Measurements from ENCODE around the gene NCOA1. TPM values are rescaled to one million over a fixed set of nuclear protein-coding genes. Genes with fewer than 3 reads are reported as not detected.
A peak's percentile ranks its signal among the peaks of the same experiment; 100 is the strongest.

Gene NCOA1
- total RNA-seq, 2 experiments from 2014 or later = 35.5 to 40.6 TPM

GRCh38 chr2:24792542-24792873 is 301.5 kb downstream of the NCOA1 start:
- intact Hi-C loops (cut with DNase I, micrococcal nuclease) = loop anchor here (2.0 to 10.0 kb wide), 8 partner anchors 34 to 1082 kb away; partner anchors contain the start of genes ASXL2 (in 1 of the 2), ATAD2B (in 1 of the 2), ITSN2 (in 1 of the 2) and NCOA1 (in 1 of the 2)
- no peaks in the 10 kb centered on the region for H3K27me3 ChIP-seq (ENCODE audit: control insufficient read depth in 1 of 2, insufficient read depth in 2 of 2, low read length in 2 of 2)
- Mint-ChIP-seq H3K27ac (peak overlapping the region; percentile 99), H3K36me3 (ENCODE audit: low read depth) (peaks cover 24% of the 10 kb centered on the region), H3K4me3 (peak overlapping the region; percentile 97), H3K9me3 (no peaks in the 10 kb centered on the region), H3K27me3 (no peaks in the 10 kb centered on the region), H3K4me1 (ENCODE audit: low read depth) (peaks cover 21% of the 10 kb centered on the region)
- no peaks in the 10 kb centered on the region for H3K9me3 ChIP-seq (ENCODE audit: control insufficient read depth in 1 of 2, insufficient read depth in 1 of 2, low read length in 2 of 2)
- peak overlapping the region; percentile 95 to 97 for H3K27ac ChIP-seq (ENCODE audit: low read depth in 1 of 2, low read length in 2 of 2)
- ChIA-PET POLR2A (interaction anchor here (0.8 to 1.8 kb wide), 13 partner anchors 9 to 865 kb away, joined by 3 to 17 read pairs (median 3); partner anchors contain the start of genes ADCY3, ATAD2B, ITSN2 and NCOA1), CTCF (interaction anchor here (0.8 to 2.0 kb wide), 3 partner anchors 35 to 865 kb away, joined by 3 to 8 read pairs (median 3); partner anchors contain the start of gene ATAD2B)
- DNase-seq = no peak
- peaks cover 13% of the 10 kb centered on the region for H3K4me1 ChIP-seq (ENCODE audit: insufficient read depth, low read length)
- no peak for TF ChIP-seq CTCF (IDR thresholded peaks at IDR 0.05)
- ATAC-seq (ENCODE audit: poor library complexity) = no peak
- no peaks in the 10 kb centered on the region for H3K36me3 ChIP-seq (ENCODE audit: insufficient read depth, low read length)
- peak overlapping the region; percentile 88 for H3K4me3 ChIP-seq (ENCODE audit: low read length)

GRCh38 chr2:24792874-24793760 is 302.1 kb downstream of the NCOA1 start, which contains the start of the genes CENPO and PTRHD1:
CENPO (plus strand) TSS chr2:24793425; CDS start chr2:24793920, 495 bp downstream.
PTRHD1 (minus strand) TSS chr2:24793391; CDS start chr2:24793377, 14 bp downstream.
- TF ChIP-seq CTCF (IDR thresholded peaks at IDR 0.05) = peak; percentile 60
- Histone ChIP-seq H3K4me3 (ENCODE audit: low read length) (peak within 1 kb of the TSS; percentile 88), H3K36me3 (ENCODE audit: insufficient read depth, low read length) (no peaks in the 10 kb centered on the region), H3K27me3 (ENCODE audit: control insufficient read depth in 1 of 2, insufficient read depth in 2 of 2, low read length in 2 of 2) (no peaks in the 10 kb centered on the region), H3K4me1 (ENCODE audit: insufficient read depth, low read length) (peaks cover 13% of the 10 kb centered on the region), H3K9me3 (ENCODE audit: control insufficient read depth in 1 of 2, insufficient read depth in 1 of 2, low read length in 2 of 2) (no peaks in the 10 kb centered on the region), H3K27ac (ENCODE audit: low read depth in 1 of 2, low read length in 2 of 2) (peak within 1 kb of the TSS; percentile 95 to 97)
- H3K36me3 Mint-ChIP-seq (ENCODE audit: low read depth) = peaks cover 27% of the 10 kb centered on the region
- ChIA-PET POLR2A (interaction anchor here (0.8 to 1.8 kb wide), 14 partner anchors 10 to 866 kb away, joined by 3 to 17 read pairs (median 3); partner anchors contain the start of genes ADCY3, ATAD2B, ITSN2 and NCOA1), CTCF (interaction anchor here (0.6 to 2.0 kb wide), 4 partner anchors 35 to 866 kb away, joined by 3 to 8 read pairs (median 3); partner anchors contain the start of gene ATAD2B)
- peak within 1 kb of the TSS; percentile 97 for H3K4me3 Mint-ChIP-seq
- ATAC-seq (ENCODE audit: poor library complexity) (peak; percentile 96), DNase-seq (peak; percentile 91 to 97 (median 93))
- no peaks in the 10 kb centered on the region for H3K27me3 Mint-ChIP-seq
- H3K4me1 Mint-ChIP-seq (ENCODE audit: low read depth) = peaks cover 21% of the 10 kb centered on the region
- intact Hi-C loops (cut with DNase I, micrococcal nuclease) = loop anchor here (2.0 to 10.0 kb wide), 8 partner anchors 34 to 1082 kb away; partner anchors contain the start of genes ASXL2 (in 1 of the 2), ATAD2B (in 1 of the 2), ITSN2 (in 1 of the 2) and NCOA1 (in 1 of the 2)
- peak within 1 kb of the TSS; percentile 99 for H3K27ac Mint-ChIP-seq
- H3K9me3 Mint-ChIP-seq = no peaks in the 10 kb centered on the region

GRCh38 chr2:24793761-24794435 is 302.8 kb downstream of the NCOA1 start:
- H3K9me3 Mint-ChIP-seq = no peaks in the 10 kb centered on the region
- H3K4me1 Mint-ChIP-seq (ENCODE audit: low read depth) = peaks cover 21% of the 10 kb centered on the region
- peaks cover 13% of the 10 kb centered on the region for H3K4me1 ChIP-seq (ENCODE audit: insufficient read depth, low read length)
- POLR2A ChIA-PET = interaction anchor here (1.0 to 1.8 kb wide), 8 partner anchors 10 to 867 kb away, joined by 3 to 17 read pairs (median 4); partner anchors contain the start of genes ATAD2B, ITSN2 and SF3B6
- CTCF ChIA-PET = interaction anchor here (0.6 to 2.0 kb wide), 2 partner anchors 34 kb away, joined by 3 to 8 read pairs; no protein-coding TSS in a partner anchor
- no peak for TF ChIP-seq CTCF (IDR thresholded peaks at IDR 0.05)
- no peaks in the 10 kb centered on the region for H3K27me3 Mint-ChIP-seq
- intact Hi-C loops (cut with DNase I, micrococcal nuclease) = loop anchor here (2.0 to 10.0 kb wide), 10 partner anchors 33 to 1081 kb away; partner anchors contain the start of genes ASXL2 (in 1 of the 2), ATAD2B (in 1 of the 2), EFR3B (in 1 of the 2) and ITSN2 (in 1 of the 2)
- no peaks in the 10 kb centered on the region for H3K27me3 ChIP-seq (ENCODE audit: control insufficient read depth in 1 of 2, insufficient read depth in 2 of 2, low read length in 2 of 2)
- peak overlapping the region; percentile 88 for H3K4me3 ChIP-seq (ENCODE audit: low read length)
- H3K4me3 Mint-ChIP-seq = peak overlapping the region; percentile 97
- H3K9me3 ChIP-seq (ENCODE audit: control insufficient read depth in 1 of 2, insufficient read depth in 1 of 2, low read length in 2 of 2) = no peaks in the 10 kb centered on the region
- no peak for DNase-seq
- H3K27ac Mint-ChIP-seq = peak overlapping the region; percentile 99
- peaks cover 35% of the 10 kb centered on the region for H3K36me3 Mint-ChIP-seq (ENCODE audit: low read depth)
- H3K36me3 ChIP-seq (ENCODE audit: insufficient read depth, low read length) = no peaks in the 10 kb centered on the region
- ATAC-seq (ENCODE audit: poor library complexity) = no peak
- peak overlapping the region in 1 of 2 donors; percentile 95 for H3K27ac ChIP-seq (ENCODE audit: low read depth in 1 of 2, low read length in 2 of 2)

All from CD4-positive, alpha-beta T cell (primary cell).